Keratinocyte (primary cell): ENCODE data around the gene STAT3. TPM values are rescaled to one million over a fixed set of nuclear protein-coding genes. Genes with fewer than 3 reads are reported as not detected.

Experiments used
- DNase-seq: peaks from one replicate; pipeline ENCODE4 v3.0.0-alpha.2; 2011; ENCODE audit warnings: low read depth, missing footprints, low spot score
- FAIRE-seq: peaks from 2 replicates; lab custom pipeline; 2011; peaks lifted over from hg19 to GRCh38; lab: Jason Lieb, UNC
- H2AFZ ChIP-seq: 2 replicates; pipeline ENCODE4 v1.6.0; 2012; ENCODE audit warnings: low read length, control low read depth, inconsistent platforms; ENCODE audit not compliant: control insufficient read depth
- H3K27ac ChIP-seq: 2 replicates; pipeline ENCODE4 v1.5.1; 2011; ENCODE audit warnings: low read length; ENCODE audit not compliant: control insufficient read depth, insufficient read depth
- H3K27me3 ChIP-seq: 3 replicates; pipeline ENCODE4 v1.6.0; 2011; ENCODE audit warnings: low read length; ENCODE audit not compliant: control insufficient read depth, insufficient read depth; ENCODE audit errors: extremely low read depth
- H3K36me3 ChIP-seq, 2 experiments: 2 replicates in 1 of 2; 3 replicates in 1 of 2; pipeline ENCODE4 v1.5.1; 2011; ENCODE audit warnings: low read length in 2 of 2, mild to moderate bottlenecking in 1 of 2; ENCODE audit not compliant: control insufficient read depth in 2 of 2, insufficient read depth in 2 of 2; ENCODE audit errors: extremely low read depth in 1 of 2
- H3K4me1 ChIP-seq: 3 replicates; pipeline ENCODE4 v1.5.1; 2011; ENCODE audit warnings: low read length; ENCODE audit not compliant: control insufficient read depth, insufficient read depth; ENCODE audit errors: extremely low read depth
- H3K4me2 ChIP-seq: 3 replicates; pipeline ENCODE4 v1.6.0; 2011; ENCODE audit warnings: low read depth, low read length; ENCODE audit not compliant: control insufficient read depth, insufficient read depth; ENCODE audit errors: extremely low read depth
- H3K4me3 ChIP-seq, 3 experiments: fragments of 200-600 bp in 1 of 3; sonication (generic) in 1 of 3; 2 replicates in 2 of 3; 3 replicates in 1 of 3; pipeline ENCODE4 v1.5.1; 2011 to 2016; ENCODE audit warnings: low read length in 3 of 3, mild to moderate bottlenecking in 3 of 3, control low read depth in 2 of 3, inconsistent platforms in 1 of 3, low read depth in 1 of 3, mixed read lengths in 1 of 3, mixed run types in 1 of 3, moderate library complexity in 1 of 3; ENCODE audit not compliant: control insufficient read depth in 2 of 3, insufficient read depth in 2 of 3; ENCODE audit errors: extremely low read depth in 1 of 3
- H3K79me2 ChIP-seq: 2 replicates; pipeline ENCODE4 v1.6.0; 2012; ENCODE audit warnings: low read length; ENCODE audit not compliant: control insufficient read depth, insufficient read depth
- H3K9ac ChIP-seq: 3 replicates; pipeline ENCODE4 v1.6.0; 2011; ENCODE audit warnings: low read length; ENCODE audit not compliant: control insufficient read depth, insufficient read depth; ENCODE audit errors: extremely low read depth
- H3K9me1 ChIP-seq: 3 replicates; pipeline ENCODE4 v1.6.0; 2011; ENCODE audit warnings: low read length; ENCODE audit not compliant: control insufficient read depth, insufficient read depth; ENCODE audit errors: extremely low read depth
- H3K9me3 ChIP-seq: 2 replicates; pipeline ENCODE4 v1.5.1; 2012; ENCODE audit warnings: low read depth, low read length; ENCODE audit not compliant: control insufficient read depth
- H4K20me1 ChIP-seq: 3 replicates; pipeline ENCODE4 v1.6.0; 2011; ENCODE audit warnings: low read length; ENCODE audit not compliant: control insufficient read depth, insufficient read depth; ENCODE audit errors: extremely low read depth
- EZH2 ChIP-seq: IDR thresholded peaks from one replicate; pipeline ENCODE4 v1.6.1; 2012; ENCODE audit warnings: inconsistent platforms, mild to moderate bottlenecking, low read length, moderate library complexity
- dilution Hi-C: fragments of 300-500 bp; cut with MboI; formaldehyde crosslinking; loops from one replicate; pipeline ENCODE4 v1.7.0; 2020; ENCODE audit warnings: low sequenced_read_pairs; ENCODE audit not compliant: extremely low pct_ligation_motif_present
- polyA plus RNA-seq, 5 experiments: library from polyadenylated mRNA; depleted of rRNA in 3 of 5; stranded (reverse) in 3 of 5; stranded (forward) in 1 of 5; unstranded in 1 of 5; fragments of >200 nt; gene quantifications; 1 replicate in 1 of 5; 2 replicates in 3 of 5; 3 replicates in 1 of 5; pipeline versions ENCODE4 v1.2.1 to v1.2.3, GENCODE V29; 2011 to 2012; ENCODE audit warnings: missing spikeins in 2 of 5, low read depth in 1 of 5, low replicate concordance in 1 of 5
- TF ChIP-seq, protein P1 (sequence below), 3 experiments: IDR thresholded peaks in 1 of 3; conservative IDR thresholded peaks in 1 of 3; optimal IDR thresholded peaks in 1 of 3; 2 replicates in 2 of 3; 3 replicates in 1 of 3; pipeline versions ENCODE3 to v1.5.1; 2011; ENCODE audit warnings: low read length in 3 of 3, mild to moderate bottlenecking in 3 of 3, moderate library complexity in 2 of 3, control low read depth in 1 of 3, inconsistent platforms in 1 of 3; ENCODE audit not compliant: insufficient read depth in 2 of 3; ENCODE audit errors: extremely low read depth in 1 of 3

The STAT3 gene
- polyA plus RNA-seq, 1 donor (not counting 4 experiments of a cell fraction or from before 2014, with no cell fraction given) = 37.4 TPM

- H3K27ac ChIP-seq = peak overlapping the region; percentile 72
- FAIRE-seq (no peak), DNase-seq (no peak)
- H3K9ac ChIP-seq = peak overlapping the region; percentile 83
- H2AFZ ChIP-seq = peak overlapping the region; percentile 65
- H3K4me3 ChIP-seq = peak overlapping the region; percentile 92 to 96 (median 92)
- TF ChIP-seq EZH2 = no peak
- TF ChIP-seq, protein P1, sequence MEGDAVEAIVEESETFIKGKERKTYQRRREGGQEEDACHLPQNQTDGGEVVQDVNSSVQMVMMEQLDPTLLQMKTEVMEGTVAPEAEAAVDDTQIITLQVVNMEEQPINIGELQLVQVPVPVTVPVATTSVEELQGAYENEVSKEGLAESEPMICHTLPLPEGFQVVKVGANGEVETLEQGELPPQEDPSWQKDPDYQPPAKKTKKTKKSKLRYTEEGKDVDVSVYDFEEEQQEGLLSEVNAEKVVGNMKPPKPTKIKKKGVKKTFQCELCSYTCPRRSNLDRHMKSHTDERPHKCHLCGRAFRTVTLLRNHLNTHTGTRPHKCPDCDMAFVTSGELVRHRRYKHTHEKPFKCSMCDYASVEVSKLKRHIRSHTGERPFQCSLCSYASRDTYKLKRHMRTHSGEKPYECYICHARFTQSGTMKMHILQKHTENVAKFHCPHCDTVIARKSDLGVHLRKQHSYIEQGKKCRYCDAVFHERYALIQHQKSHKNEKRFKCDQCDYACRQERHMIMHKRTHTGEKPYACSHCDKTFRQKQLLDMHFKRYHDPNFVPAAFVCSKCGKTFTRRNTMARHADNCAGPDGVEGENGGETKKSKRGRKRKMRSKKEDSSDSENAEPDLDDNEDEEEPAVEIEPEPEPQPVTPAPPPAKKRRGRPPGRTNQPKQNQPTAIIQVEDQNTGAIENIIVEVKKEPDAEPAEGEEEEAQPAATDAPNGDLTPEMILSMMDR (optimal IDR thresholded peaks at IDR 0.05 in 1 of 3, IDR thresholded peaks at IDR 0.05 in 1 of 3, conservative IDR thresholded peaks at IDR 0.05 in 1 of 3; ENCODE audit: extremely low read depth in 1 of 3, insufficient read depth in 2 of 3, low read length in 3 of 3) = no peak
- H3K4me1 ChIP-seq = peaks cover 15% of the 10 kb centered on the region
- H3K4me2 ChIP-seq = peak overlapping the region; percentile 100
- peaks cover 48% of the 10 kb centered on the region for H3K79me2 ChIP-seq
- H4K20me1 ChIP-seq = peaks cover 4% of the 10 kb centered on the region
- no peaks in the 10 kb centered on the region for H3K9me1 ChIP-seq
- H3K27me3 ChIP-seq = no peaks in the 10 kb centered on the region
- H3K9me3 ChIP-seq = no peaks in the 10 kb centered on the region
- no peaks in the 10 kb centered on the region for H3K36me3 ChIP-seq
- dilution Hi-C loops = no loop called here
Observed at GRCh38 chr17:42387661-42388380, 421 bp downstream of the STAT3 start.

DNA sequence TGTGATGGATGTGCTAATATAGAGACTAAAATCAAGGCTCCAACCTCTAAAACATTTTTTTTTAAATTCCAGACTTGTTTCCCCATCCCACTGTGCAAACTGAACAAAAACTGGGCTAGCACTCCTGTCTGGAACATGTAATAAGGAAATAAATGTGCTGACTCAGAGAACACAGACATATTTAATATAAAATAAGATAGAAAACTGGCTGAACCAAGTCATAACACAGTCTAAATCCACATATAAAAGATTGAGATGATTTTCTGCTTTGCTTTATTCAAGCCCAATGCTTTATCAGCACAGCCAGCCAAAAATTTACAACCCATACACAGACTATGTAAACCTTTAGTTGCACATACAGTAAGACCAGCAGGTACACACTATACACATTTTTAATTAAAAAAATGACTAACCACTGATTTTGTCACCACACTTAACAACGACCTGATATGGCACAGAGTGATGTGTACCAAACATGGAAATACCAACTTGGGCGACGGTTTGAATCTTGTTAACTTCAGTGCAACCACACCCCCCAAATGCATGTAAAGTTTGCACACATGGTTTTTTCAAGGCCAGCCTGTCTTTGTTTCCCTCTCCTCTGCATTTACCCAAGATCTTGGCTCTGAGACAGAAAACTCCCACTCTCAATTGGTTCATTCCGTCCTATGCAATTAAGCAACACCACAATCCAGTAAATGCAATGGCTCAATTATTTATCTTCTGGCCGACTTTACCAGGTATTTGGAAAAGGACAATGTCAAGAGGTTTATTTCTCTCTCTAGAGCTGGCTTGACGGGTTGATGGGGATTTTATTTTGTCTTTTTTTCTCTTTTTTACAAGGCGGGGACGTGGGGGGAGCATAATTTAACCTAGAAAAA, 1.2 kb downstream of the STAT3 start:
- Histone ChIP-seq H3K36me3 (no peaks in the 10 kb centered on the region), H3K27ac (peak overlapping the region; percentile 72), H3K4me3 (peak overlapping the region; percentile 92 to 96 (median 92)), H3K4me1 (peaks cover 15% of the 10 kb centered on the region), H3K27me3 (no peaks in the 10 kb centered on the region), H3K9me1 (no peaks in the 10 kb centered on the region), H3K9me3 (no peaks in the 10 kb centered on the region), H3K9ac (peak overlapping the region; percentile 83), H3K79me2 (peaks cover 56% of the 10 kb centered on the region), H4K20me1 (peaks cover 4% of the 10 kb centered on the region), H2AFZ (no peak overlapping the region), H3K4me2 (peak overlapping the region; percentile 100)
- DNase-seq (no peak), FAIRE-seq (no peak)
- dilution Hi-C loops = no loop called here
- TF ChIP-seq, protein P1 (optimal IDR thresholded peaks at IDR 0.05 in 1 of 3, IDR thresholded peaks at IDR 0.05 in 1 of 3, conservative IDR thresholded peaks at IDR 0.05 in 1 of 3; ENCODE audit: extremely low read depth in 1 of 3, insufficient read depth in 2 of 3, low read length in 3 of 3) = no peak
- TF ChIP-seq EZH2 = no peak
